NCI-H187 (cell line): Measurements from ENCODE around the gene SPRYD4.
"Not testable (repeated sequence)": the region's sequence is repeated elsewhere in the genome, so short reads cannot be mapped to it uniquely, and the experiment has no call there.

Experiments
- DNase-seq, 2 experiments: peaks; one replicate each; lab custom pipeline; 2025; lab: John Stamatoyannopoulos, UW

SPRYD4 gene

DNA sequence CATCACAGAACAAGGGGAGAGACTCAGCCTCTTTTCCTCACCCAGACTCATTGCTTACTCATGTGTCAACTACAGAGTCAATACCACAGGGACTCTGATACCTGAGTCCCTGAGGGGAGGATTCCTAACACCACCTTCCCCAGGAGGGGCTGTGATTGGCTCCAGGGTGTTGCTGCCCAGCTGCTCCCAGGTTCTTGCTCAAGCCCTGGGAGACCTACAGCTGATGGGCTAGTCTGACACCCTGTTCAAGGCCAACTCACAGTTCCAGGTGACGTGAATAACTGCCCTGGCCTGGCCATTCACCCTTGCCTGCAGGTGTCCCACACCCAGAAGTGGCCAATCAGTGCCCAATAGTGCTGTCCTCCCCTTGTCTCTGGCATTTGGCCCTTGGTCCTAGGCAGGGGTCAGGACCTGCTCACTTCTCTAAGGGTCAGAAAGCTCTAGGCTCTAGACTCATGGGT is 8.6 kb downstream of the SPRYD4 start:
- no peak for DNase-seq

DNA sequence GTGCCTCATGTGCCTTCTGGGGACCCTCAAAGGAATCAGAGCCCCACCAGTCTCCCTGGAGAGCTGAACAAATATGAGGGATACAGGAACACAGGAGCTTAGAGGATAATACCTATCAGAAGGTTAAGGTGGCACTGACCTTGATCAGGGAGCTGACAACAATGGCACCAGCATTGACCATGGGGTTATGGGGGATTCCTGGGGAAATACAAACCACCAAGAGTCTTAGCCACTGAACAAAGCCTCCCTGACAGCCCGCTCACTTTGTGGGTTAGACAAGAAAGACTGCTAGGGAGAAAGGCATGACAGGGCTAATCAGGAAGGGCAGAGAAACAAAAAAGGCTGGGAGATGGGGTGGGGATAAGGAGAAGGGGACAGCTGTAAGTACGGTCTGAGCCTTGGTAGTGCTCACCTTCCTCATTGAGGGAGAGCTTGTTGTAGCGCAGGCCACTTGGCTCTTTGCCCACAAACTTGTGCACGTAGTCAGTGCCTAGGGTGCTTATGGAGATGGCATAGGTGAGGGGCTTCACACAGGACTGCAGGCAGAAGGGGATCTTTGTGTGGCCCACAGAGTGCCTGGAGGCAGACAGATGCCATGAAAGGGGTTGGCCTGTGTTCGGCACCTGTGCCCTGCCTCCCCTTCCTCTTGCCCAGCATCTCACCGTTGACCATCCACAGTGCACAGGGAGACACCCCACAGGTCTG is 9.3 kb downstream of the SPRYD4 start:
- DNase-seq: no peak

DNA sequence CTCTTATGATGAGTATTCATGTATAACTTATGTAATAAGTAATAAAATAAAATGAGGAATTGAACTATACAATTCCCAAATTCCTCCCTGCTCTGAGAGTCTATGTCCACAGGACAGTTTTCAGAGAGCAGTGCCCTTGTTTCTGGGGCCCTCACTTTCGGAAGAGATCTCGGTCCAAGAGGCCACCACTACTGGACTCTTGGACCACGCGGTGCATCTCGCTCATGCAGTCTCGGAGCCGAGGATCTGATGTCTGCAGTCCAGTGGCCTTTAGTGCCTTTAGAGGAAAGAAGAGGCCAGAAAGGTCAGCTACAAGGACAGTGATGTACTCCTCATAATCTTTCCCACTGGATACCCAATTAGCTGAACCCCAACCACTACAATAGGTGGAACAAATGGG is 11.2 kb downstream of the SPRYD4 start:
- no peak for DNase-seq

DNA sequence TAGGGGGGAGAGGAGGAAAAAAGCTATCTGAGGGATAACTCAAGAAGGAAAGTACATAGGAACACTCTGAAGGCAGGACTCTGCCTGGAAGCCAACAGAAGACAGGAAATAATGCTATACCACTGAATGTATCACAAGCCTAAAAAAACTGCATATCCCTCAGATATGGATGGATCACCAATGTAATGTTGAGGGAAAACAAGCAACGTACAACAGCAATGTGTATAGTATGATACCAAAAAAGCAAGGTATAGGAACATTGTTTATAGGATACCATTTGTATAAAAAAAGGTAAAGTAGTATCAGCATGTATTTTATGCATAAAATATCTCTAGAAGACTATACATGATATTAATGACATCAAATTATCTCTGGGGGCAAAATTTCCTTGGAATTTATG is 16.2 kb downstream of the SPRYD4 start:
- no peak for DNase-seq

DNA sequence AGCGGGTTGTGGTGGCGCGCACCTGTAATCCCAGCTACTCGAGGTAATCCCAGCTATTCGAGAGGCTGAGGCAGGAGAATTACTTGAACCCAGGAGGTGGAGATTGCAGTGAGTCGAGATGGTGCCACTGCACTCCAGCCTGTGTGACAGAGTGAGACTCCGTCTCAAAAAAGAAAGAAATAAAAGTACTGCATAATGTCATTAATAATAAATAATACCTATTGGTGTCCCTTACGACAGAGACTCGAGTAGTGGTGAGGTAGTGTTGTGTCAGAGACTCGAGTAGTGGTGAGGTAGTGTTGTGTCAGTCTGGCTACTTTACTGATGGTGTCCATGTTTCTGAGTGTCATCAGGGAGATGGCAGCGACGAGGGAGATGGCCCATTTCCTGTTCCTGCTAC is 18.3 kb downstream of the SPRYD4 start:
- DNase-seq: no peak

DNA sequence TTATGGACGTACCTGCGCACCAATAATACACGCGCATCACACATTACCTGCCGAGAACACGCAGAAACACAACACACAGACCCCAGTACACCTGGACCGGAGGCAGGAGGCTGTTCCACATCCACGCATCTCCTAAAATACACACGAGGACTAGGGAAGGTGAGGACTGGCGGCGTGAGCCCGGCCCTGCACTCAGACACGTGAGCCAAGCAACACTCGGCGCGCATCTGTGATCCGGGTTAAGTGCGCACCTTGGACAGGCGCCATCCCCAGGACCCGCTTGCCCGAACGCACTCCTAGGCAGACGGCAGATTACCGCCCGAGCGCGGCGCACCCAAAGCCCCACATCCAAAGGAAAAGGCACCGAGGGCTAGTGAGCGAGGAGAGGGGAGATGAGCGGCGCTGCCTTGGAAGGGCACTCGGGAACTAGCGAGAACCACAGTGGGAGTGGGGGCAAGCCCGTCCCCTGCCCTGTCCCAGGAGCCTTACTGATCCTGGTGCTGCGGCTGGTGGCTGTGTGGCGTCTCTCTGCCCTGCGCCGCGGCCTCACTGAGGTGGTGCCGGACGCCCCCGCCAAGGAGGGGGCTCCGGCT is 19.2 kb downstream of the SPRYD4 start:
- peak; percentile 60 to 84 for DNase-seq

DNA sequence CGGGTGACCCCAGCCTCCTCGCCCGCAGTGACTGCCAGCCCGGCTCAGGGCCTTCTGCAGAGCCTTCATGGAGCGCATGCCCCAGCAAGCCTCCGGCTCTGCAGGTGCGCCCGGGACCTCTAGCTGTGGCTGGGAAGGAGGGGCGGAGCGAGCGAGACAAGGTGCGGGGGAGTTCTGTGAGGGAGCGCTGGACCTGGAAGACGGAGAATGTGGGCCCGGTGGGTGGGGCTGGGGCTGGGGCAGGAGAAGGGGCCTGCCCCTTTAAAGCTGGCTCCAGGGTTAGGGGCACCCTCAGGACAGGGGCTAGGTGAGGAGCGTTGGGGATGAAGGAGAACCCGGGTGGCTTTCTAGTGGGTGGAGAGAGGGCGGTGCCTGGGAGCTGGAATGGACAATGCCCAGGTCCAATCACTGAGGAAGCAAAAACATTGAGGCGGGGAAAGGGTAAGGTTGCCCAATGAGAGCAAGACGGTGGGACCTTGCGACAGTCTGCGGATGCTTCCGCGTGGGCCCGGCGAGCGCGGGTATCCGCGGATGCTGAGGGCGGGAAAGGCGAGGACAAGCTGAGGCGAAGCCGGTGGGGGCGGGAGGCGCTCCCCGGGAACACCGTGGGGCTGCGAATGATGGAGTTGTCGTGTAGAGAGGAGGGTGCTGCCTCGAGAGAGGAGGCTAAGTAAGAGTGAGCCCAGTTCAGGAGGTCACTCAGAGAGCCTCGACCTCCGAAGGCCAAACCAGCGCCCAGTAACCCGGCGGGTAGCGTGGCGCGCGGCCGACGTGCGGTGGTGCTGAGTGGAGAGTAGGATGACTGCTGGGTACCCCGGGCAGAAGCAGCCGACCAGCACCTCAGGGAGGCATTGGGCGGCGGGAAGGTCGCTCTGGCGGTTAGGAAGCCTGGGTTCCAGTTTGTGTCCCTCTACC is 19.9 kb downstream of the SPRYD4 start, which contains the start of gene GLS2:
TSS of gene GLS2 (minus strand) at position 121 of the 915 bp plus-strand sequence. CDS start at position 78, 43 bp downstream.
- peak; percentile 91 to 93 for DNase-seq

DNA sequence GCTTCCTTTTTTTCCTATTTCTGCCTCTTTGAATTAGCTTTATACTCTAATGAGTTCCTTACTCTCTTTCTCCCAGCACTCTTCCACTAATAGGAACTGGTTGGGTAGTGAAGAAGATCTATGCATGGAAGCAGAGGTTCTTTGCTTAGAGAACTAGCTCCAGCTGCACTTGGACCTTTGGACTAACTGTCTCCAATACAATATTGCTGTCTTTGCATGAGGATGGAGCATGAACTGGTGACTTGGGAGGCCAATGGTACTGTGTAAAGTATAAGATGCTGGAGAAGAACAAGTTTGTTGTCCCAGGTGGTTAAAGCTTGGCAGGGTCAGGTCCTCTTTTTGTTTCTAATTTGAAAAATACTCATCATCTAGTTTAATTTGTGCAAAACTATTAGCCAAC is 22.0 kb downstream of the SPRYD4 start:
- no peak for DNase-seq

DNA sequence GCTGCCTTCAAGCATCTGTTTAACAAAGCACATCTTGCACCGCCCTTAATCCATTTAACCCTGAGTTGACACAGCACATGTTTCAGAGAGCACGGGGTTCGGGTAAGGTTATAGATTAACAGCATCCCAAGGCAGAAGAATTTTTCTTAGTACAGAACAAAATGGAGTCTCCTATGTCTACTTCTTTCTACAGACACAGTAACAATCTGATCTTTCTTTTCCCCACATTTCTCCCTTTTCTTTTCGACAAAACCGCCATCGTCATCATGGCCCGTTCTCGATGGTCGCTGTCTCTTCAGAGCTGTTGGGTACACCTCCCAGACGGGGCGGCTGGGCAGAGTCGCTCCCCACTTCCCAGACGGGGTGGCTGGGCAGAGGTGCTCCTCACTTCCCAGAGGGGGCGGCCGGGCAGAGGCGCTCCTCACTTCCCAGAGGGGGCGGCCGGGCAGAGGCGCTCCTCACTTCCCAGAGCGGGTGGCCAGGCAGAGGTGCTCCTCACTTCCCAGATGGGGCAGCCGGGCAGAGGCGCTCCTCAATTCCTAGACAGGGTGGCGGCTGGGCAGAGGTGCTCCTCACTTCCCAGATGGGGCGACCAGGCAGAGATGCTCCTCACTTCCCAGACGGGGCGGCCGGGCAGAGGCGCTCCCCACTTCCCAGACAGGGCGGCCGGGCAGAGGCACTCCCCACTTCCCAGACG is 25.2 kb downstream of the SPRYD4 start:
- not testable (repeated sequence) for DNase-seq

DNA sequence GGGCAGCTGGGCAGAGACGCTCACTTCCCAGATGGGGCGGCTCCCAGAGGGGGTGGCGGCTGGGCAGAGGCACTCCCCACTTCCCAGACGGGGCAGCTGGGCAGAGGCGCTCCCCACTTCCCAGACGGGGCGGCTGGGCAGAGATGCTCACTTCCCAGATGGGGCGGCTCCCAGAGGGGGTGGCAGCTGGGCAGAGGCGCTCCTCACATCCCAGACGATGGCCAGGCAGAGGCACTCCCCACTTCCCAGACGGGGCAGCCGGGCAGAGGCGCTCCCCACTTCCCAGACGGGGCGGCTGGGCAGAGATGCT is 25.7 kb downstream of the SPRYD4 start:
- not testable (repeated sequence) for DNase-seq

DNA sequence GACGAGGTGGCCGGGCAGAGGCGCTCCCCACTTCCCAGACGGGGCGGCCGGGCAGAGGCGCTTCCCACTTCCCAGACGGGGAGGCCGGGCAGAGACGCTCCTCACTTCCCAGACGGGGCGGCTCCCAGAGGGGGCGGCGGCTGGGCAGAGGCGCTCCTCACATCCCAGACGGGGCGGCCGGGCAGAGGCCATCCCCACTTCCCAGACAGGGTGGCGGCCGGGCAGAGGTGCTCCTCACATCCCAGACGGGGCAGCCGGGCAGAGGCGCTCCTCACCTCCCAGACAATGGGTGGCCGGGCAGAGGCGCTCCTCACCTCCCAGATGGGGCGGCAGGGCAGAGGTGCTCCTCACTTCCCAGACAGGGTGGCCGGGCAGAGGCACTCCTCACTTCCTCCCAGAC is 26.1 kb downstream of the SPRYD4 start:
- not testable (repeated sequence) for DNase-seq

DNA sequence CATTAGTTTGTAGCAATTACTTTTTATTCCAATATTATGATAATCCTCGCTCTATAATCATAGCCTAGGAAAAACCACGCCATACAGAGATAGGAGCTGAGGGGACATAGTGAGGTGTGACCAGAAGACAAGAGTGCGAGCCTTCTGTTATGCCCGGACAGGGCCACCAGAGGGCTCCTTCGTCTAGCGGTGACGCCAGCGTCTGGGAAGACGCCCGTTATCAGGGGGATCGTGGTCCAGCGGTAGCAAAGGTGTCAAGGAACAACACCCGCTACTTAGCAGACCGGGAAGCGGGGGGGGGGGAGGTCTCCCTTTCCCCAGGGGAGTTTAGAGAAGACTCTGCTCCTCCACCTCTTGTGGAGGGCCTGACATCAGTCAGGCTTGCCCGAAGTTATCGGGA is 28.3 kb downstream of the SPRYD4 start:
- DNase-seq: not testable (repeated sequence)

DNA sequence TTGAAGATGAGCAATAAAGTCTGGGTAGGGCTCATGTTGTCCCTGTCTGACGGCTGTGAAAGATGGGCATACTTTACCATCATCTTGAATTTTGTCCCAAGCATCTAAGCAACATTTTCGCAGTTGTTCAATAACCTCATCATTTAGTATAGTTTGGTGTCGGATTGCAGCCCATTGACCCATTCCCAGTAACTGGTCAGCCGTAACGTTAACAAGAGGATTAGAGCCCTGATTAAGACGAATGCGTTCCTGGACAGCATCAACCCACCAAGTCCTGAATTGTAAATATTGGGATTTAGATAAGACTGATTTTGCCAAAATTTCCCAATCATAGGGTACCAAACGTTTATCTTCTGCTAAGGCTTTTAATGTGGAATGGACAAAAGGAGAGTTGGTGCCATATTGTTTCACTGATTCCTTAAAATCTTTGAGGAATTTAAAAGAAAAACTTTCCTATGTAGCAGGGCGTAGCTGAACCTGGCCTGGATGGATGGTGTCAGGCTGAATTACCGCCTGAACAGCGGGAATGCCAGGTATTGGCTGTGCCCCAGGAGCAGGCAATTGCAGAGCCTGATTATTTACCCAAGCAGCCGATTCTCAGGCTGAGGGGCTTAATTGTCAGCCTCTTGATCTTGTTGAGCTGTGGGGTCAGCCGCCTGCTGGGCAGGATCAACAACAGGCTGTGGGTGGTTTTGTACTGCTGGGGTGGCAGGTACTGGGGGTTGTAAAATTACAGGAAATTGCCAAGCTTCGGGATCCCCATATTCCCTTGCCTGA is 29.9 kb downstream of the SPRYD4 start:
- DNase-seq: not testable (repeated sequence)

DNA sequence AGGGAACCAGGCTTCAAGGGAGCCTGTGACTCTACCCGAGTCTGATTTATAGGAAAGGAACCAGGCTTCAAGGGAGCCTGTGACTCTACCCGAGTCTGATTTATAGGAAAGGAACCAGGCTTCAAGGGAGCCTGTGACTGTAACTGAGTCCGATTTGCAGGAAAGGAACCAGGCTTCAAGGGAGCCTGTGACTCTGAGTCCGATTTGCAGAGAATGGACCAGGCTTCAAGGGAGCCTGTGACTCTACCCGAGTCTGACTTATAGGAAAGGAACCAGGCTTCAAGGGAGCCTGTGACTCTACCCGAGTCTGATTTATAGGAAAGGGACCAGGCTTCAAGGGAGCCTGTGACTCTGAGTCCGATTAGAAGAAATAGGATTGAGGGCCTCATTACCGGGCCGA is 31.1 kb downstream of the SPRYD4 start:
- DNase-seq: not testable (repeated sequence)

DNA sequence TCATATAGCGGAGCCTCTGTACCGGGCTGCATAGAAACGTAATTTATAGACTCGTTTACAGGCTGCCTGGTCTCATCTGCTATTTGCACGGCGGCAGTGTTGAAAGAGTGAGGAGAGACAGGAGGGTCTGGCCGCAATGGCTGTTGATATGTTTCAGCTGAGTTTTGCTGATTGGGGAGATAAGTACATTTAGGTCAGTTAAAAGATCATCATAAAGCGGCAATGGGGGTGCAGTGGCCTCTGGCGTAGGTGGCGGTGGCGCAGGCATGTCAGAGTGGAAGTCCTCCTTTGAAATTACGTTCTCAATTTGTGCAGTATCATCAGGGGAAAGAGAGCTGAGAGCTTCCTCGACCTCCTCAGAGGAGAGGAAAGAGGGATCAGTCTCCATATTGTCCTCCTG is 31.5 kb downstream of the SPRYD4 start:
- DNase-seq: not testable (repeated sequence)

DNA sequence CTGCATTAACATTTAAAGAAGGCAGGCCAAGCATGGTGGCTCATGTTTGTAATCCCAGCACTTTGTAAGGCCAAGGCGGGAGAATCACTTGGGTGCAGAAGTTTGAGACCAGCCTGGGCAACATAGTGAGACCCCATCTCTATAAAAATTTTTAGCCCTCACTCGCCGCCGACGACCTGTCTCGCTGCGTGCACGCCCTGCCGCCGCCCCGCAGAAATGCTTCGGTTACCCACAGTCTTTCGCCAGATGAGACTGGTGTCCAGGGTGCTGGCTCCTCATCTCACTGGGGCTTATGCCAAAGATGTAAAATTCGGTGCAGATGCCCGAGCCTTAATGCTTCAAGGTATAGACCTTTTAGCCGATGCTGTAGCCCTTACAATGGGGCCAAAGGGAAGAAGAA is 42.4 kb downstream of the SPRYD4 start:
- DNase-seq: no peak

DNA sequence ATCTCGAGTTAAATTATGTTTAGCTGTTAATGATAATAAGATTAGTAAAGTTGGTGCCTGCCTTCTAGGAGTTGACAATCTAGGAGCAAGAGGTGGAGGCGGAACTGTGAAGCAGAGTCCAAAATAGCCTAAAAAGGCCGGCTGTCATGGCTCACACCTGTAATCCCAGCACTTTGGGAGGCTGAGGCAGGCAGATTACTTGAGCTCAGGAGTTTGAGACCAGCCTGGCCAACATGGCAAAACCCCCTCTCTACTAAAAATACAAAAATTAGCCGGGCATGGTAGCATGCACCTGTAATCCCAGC is 45.6 kb downstream of the SPRYD4 start:
- not testable (repeated sequence) for DNase-seq

DNA sequence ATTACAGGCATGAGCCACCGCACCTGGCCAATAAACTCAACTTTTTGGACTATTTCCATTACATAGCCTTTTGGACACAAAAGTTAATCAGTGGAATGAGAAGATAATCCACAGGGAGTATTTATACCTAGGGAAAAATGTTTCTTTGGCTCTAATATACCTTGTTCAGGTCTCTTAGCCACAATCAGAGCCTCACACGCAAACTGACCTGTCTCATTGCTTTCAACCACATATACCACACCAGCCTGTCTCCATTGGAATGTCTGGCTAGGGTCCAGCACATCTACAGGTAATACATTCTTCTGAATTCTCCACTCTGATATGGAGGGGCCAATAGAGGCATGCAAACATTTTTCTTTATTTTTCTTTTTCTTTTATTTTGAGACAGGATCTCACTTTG is 49.5 kb downstream of the SPRYD4 start:
- no peak for DNase-seq

DNA sequence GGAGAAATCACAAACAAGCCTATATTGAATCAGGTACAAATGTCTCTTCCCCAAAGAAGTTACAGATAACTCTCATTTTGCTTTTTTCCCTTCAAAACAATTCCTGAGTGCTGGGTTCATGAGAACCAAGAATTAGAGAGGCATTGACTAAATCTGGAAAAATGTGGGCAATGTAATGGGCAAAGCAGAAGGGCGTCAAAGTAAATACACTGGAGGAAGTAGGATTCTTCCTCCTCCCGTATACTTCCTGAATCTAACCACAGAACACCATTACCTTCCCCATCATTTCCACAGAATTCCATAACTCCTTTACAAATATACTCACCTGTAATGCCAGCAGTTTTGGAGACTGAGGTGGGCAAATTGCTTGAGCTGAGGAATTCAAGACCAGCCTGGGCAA is 50.2 kb downstream of the SPRYD4 start:
- DNase-seq: no peak

DNA sequence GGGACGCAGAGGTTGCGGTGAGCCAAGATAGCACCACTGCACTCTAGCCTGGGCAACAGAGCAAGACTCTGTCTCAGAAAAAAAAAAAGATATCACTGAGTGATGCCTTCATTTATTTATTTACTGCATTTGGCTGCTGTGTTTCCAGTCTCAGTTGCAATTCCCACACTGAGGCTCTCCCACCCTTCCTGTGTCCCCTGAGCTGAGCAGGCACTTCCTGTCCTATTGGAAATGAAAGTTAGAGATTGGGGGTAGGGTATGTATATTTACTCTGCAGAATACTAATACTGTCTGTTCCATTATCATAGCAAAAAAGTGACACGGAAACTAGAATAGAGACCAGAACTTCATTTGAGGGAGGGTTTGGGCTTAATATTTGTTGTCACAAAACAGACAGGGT is 51.7 kb downstream of the SPRYD4 start:
- no peak for DNase-seq

DNA sequence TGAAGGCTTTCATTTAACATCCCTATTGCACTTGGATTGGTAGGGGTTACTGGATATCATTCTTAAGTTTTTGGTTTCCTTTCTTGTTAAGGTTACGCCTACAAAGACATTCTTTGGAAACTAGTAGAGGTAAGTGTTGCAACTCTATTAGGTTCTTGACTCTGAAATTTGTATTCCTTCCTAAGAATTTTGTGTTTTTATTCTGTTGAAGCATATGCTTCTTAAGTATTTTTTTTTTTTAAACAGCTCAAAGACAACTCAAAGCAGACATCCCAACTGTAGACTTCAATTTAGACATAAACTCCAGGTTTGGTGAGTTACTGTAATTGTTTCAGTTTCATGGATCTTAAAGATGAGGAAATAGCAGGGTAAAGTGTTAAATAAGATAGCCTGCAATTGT is 52.1 kb downstream of the SPRYD4 start:
- no peak for DNase-seq

DNA sequence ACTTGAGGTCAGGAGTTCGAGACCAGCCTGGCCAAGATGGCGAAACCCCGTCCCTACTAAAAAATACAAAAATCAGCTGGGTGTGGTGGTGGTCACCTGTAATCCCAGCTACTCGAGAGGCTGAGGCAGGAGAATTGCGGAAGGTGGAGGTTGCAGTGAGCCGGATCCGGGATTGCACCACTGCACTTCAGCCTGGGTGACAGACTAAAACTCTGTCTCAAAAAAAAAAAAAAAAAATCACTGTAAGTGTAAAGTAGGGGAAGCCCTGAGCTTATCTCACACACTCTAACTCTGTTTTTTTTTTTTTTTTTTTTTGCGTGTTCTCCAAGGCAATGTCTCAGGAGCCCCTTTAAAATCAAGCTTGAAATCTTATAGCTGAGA is 52.8 kb downstream of the SPRYD4 start:
- DNase-seq: no peak
